PFSK-1 (cell line): ENCODE data around the gene HEYL.

Experiments
- POLR2AphosphoS5 ChIP-seq: IDR thresholded peaks from 2 replicates; pipeline ENCODE4 v1.6.1; 2012; ENCODE audit warnings: low read depth, mild to moderate bottlenecking, control low read depth, low read length, moderate library complexity
- TAF1 ChIP-seq: IDR thresholded peaks from 2 replicates; pipeline ENCODE4 v1.6.1; 2012; ENCODE audit warnings: low read length, control low read depth, borderline replicate concordance; ENCODE audit not compliant: insufficient read depth

DNA sequence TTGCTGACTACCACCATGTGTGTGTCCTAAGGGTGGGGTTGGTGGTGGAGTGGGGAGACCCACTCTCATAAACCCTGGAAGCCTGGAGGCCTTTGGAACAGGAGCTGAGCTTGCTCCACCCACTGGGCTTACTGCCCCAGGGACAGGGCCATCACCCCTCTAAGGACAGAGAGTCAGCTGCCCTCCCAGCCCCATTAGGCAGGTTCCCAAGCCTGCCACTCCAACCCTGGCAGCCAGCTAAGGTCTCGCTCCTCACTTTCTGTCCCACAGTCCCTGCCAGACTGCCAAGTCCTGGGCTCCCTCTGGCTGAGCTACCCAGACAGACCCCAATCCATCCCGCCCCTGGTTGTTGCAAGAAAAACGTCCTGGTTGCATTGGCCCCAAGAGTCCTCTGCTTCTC is 28.7 kb upstream of the HEYL start:
- TF ChIP-seq TAF1 = no peak
- no peak for TF ChIP-seq POLR2AphosphoS5
